Measurements from ENCODE around the gene MKRN2. TPM values are rescaled to one million over a fixed set of nuclear protein-coding genes. Genes with fewer than 3 reads are reported as not detected.

MKRN2 gene
- polyA plus RNA-seq, 3 donors: 18.2 to 30.9 (median 29.6) TPM

- TF ChIP-seq CTCF (IDR thresholded peaks at IDR 0.05): no peak
- no peak overlapping the region for H3K4me3 Mint-ChIP-seq
- Histone ChIP-seq H3K79me2 (ENCODE audit: insufficient read depth, low read length) (no peaks in the 10 kb centered on the region), H3K27me3 (ENCODE audit: control insufficient read depth in 2 of 2, insufficient read depth in 2 of 2, low read length in 2 of 2) (no peaks in the 10 kb centered on the region), H4K20me1 (ENCODE audit: insufficient read depth, low read length) (no peaks in the 10 kb centered on the region), H3K27ac (ENCODE audit: low read depth in 1 of 2, low read length in 2 of 2) (no peak overlapping the region), H3K36me3 (replicated peaks in 1 of 2; ENCODE audit: control insufficient read depth in 1 of 2, insufficient read depth in 2 of 2, low read length in 2 of 2) (peaks cover 27 to 71% of the 10 kb centered on the region in 2 donors), H3K4me2 (replicated peaks; ENCODE audit: extremely low read depth, low read length, poor library complexity, severe bottlenecking) (no peak overlapping the region), H3K9me3 (replicated peaks in 1 of 2; ENCODE audit: control insufficient read depth in 1 of 2, insufficient read depth in 1 of 2, low read length in 2 of 2) (no peaks in the 10 kb centered on the region), H2AFZ (ENCODE audit: insufficient read depth, low read depth, low read length, poor library complexity, severe bottlenecking) (no peak overlapping the region), H3K9ac (ENCODE audit: insufficient read depth, low read length, poor library complexity, severe bottlenecking) (no peak overlapping the region), H3K4me1 (ENCODE audit: control insufficient read depth in 1 of 2, insufficient read depth in 2 of 2, low read length in 2 of 2) (no peaks in the 10 kb centered on the region), H3K4me3 (replicated peaks in 1 of 3; ENCODE audit: low read depth in 2 of 3, low read length in 3 of 3) (no peak overlapping the region)
- H3K27ac Mint-ChIP-seq: no peak overlapping the region
- intact Hi-C loops (cut with micrococcal nuclease): no loop called here
- 100% methylated on average over 2 of the region's 3 CpGs for WGBS (ENCODE audit: insufficient coverage)
- H3K4me1 Mint-ChIP-seq: no peaks in the 10 kb centered on the region
- peaks cover 0 to 4% (median 0%) of the 10 kb centered on the region in 3 donors for H3K27me3 Mint-ChIP-seq (ENCODE audit: low read depth in 3 of 3)
- no peaks in the 10 kb centered on the region for H3K9me3 Mint-ChIP-seq
- H3K36me3 Mint-ChIP-seq: peaks cover 49 to 52% of the 10 kb centered on the region in 2 donors
- DNase-seq: no peak
These were observed 29.1 kb upstream of the MKRN2 start for GRCh38 chr3:12527757-12528143.

- Histone ChIP-seq H3K4me1 (ENCODE audit: control insufficient read depth in 1 of 2, insufficient read depth in 2 of 2, low read length in 2 of 2) (no peaks in the 10 kb centered on the region), H3K36me3 (replicated peaks in 1 of 2; ENCODE audit: control insufficient read depth in 1 of 2, insufficient read depth in 2 of 2, low read length in 2 of 2) (peaks cover 24 to 49% of the 10 kb centered on the region in 2 donors), H3K27ac (ENCODE audit: low read depth in 1 of 2, low read length in 2 of 2) (no peak overlapping the region), H3K4me2 (replicated peaks; ENCODE audit: extremely low read depth, low read length, poor library complexity, severe bottlenecking) (no peak overlapping the region), H3K27me3 (ENCODE audit: control insufficient read depth in 2 of 2, insufficient read depth in 2 of 2, low read length in 2 of 2) (no peaks in the 10 kb centered on the region), H3K4me3 (replicated peaks in 1 of 3; ENCODE audit: low read depth in 2 of 3, low read length in 3 of 3) (no peak overlapping the region), H3K79me2 (ENCODE audit: insufficient read depth, low read length) (no peaks in the 10 kb centered on the region), H2AFZ (ENCODE audit: insufficient read depth, low read depth, low read length, poor library complexity, severe bottlenecking) (no peak overlapping the region), H3K9ac (ENCODE audit: insufficient read depth, low read length, poor library complexity, severe bottlenecking) (no peak overlapping the region), H4K20me1 (ENCODE audit: insufficient read depth, low read length) (no peaks in the 10 kb centered on the region), H3K9me3 (replicated peaks in 1 of 2; ENCODE audit: control insufficient read depth in 1 of 2, insufficient read depth in 1 of 2, low read length in 2 of 2) (no peaks in the 10 kb centered on the region)
- DNase-seq: no peak
- peak overlapping the region in 2 of 7 donors; percentile 1 to 33 for H3K27ac Mint-ChIP-seq
- H3K4me3 Mint-ChIP-seq: no peak overlapping the region
- 86% methylated on average over 2 of the region's 5 CpGs for WGBS (ENCODE audit: insufficient coverage)
- peaks cover 0 to 5% (median 0%) of the 10 kb centered on the region in 3 donors for H3K27me3 Mint-ChIP-seq (ENCODE audit: low read depth in 3 of 3)
- no peaks in the 10 kb centered on the region for H3K4me1 Mint-ChIP-seq
- no peaks in the 10 kb centered on the region for H3K9me3 Mint-ChIP-seq
- H3K36me3 Mint-ChIP-seq: peaks cover 38 to 41% of the 10 kb centered on the region in 2 donors
- intact Hi-C loops (cut with micrococcal nuclease): no loop called here
- TF ChIP-seq CTCF (IDR thresholded peaks at IDR 0.05): no peak
These were observed 24.7 kb upstream of the MKRN2 start for GRCh38 chr3:12532182-12532581.
